H9 (cell line): ENCODE data around the gene FBP2. TPM values are rescaled to one million over a fixed set of nuclear protein-coding genes. Genes with fewer than 3 reads are reported as not detected.

Experiments
- DNase-seq: peaks from one replicate; pipeline ENCODE4 v3.0.0-alpha.2; 2017
- H2AFZ ChIP-seq: one replicate; pipeline ENCODE4 v1.6.1; 2013; ENCODE audit warnings: mild to moderate bottlenecking, low read length, control low read depth, moderate library complexity
- H2AK5ac ChIP-seq: 2 replicates; pipeline ENCODE4 v1.6.1; 2013; ENCODE audit warnings: low read length, control low read depth, mixed read lengths; ENCODE audit not compliant: insufficient read length
- H2BK120ac ChIP-seq: one replicate; pipeline ENCODE4 v1.6.1; 2013; ENCODE audit warnings: low read depth, mild to moderate bottlenecking, low read length, control low read depth, inconsistent platforms; ENCODE audit not compliant: poor library complexity, severe bottlenecking
- H2BK12ac ChIP-seq: 2 replicates; pipeline ENCODE4 v1.6.1; 2013; ENCODE audit warnings: low read length, control low read depth, mixed read lengths, low read depth; ENCODE audit not compliant: insufficient read length
- H2BK15ac ChIP-seq: 2 replicates; pipeline ENCODE4 v1.6.1; 2013; ENCODE audit warnings: low read depth, low read length, control low read depth
- H2BK20ac ChIP-seq: one replicate; pipeline ENCODE4 v1.6.1; 2013; ENCODE audit warnings: low read depth, mild to moderate bottlenecking, low read length, control low read depth, inconsistent platforms; ENCODE audit not compliant: poor library complexity, severe bottlenecking
- H2BK5ac ChIP-seq: 2 replicates; pipeline ENCODE4 v1.6.1; 2013; ENCODE audit warnings: low read length, control low read depth, mixed read lengths; ENCODE audit not compliant: insufficient read length
- H3K14ac ChIP-seq: 2 replicates; pipeline ENCODE4 v1.6.1; 2013; ENCODE audit warnings: low read length, control low read depth; ENCODE audit not compliant: insufficient read depth
- H3K18ac ChIP-seq: 2 replicates; pipeline ENCODE4 v1.6.1; 2013; ENCODE audit warnings: low read depth, mild to moderate bottlenecking, mixed read lengths, low read length, control low read depth; ENCODE audit not compliant: insufficient read length
- H3K23ac ChIP-seq: 2 replicates; pipeline ENCODE4 v1.6.1; 2013; ENCODE audit warnings: low read length, control low read depth, mixed read lengths, low read depth; ENCODE audit not compliant: insufficient read length
- H3K23me2 ChIP-seq: 2 replicates; pipeline ENCODE4 v1.6.1; 2013; ENCODE audit warnings: low read depth, mild to moderate bottlenecking, mixed read lengths, low read length, control low read depth; ENCODE audit not compliant: insufficient read length, poor library complexity, severe bottlenecking
- H3K27ac ChIP-seq: 2 replicates; pipeline ENCODE4 v1.5.1; 2013; ENCODE audit warnings: low read length, control low read depth, mixed read lengths, low read depth; ENCODE audit not compliant: insufficient read length
- H3K27me3 ChIP-seq: 2 replicates; pipeline ENCODE4 v1.6.1; 2013; ENCODE audit warnings: low read length, control low read depth, inconsistent platforms; ENCODE audit not compliant: insufficient read depth
- H3K4ac ChIP-seq: 2 replicates; pipeline ENCODE4 v1.6.1; 2013; ENCODE audit warnings: low read depth, mild to moderate bottlenecking, control low read depth, inconsistent platforms, low read length, moderate library complexity
- H3K4me1 ChIP-seq: 2 replicates; pipeline ENCODE4 v1.6.1; 2013; ENCODE audit warnings: low read length, control low read depth, inconsistent platforms; ENCODE audit not compliant: insufficient read depth
- H3K4me2 ChIP-seq: 2 replicates; pipeline ENCODE4 v1.6.1; 2013; ENCODE audit warnings: low read length, control low read depth, mixed read lengths; ENCODE audit not compliant: insufficient read length, insufficient read depth
- H3K56ac ChIP-seq: 2 replicates; pipeline ENCODE4 v1.6.1; 2013; ENCODE audit warnings: low read depth, mild to moderate bottlenecking, mixed read lengths, low read length, control low read depth; ENCODE audit not compliant: insufficient read length
- H3K79me1 ChIP-seq: 2 replicates; pipeline ENCODE4 v1.6.1; 2013; ENCODE audit warnings: low read depth, mild to moderate bottlenecking, moderate library complexity, low read length, control low read depth, inconsistent platforms; ENCODE audit not compliant: insufficient read depth, poor library complexity, severe bottlenecking
- H3K79me2 ChIP-seq: 2 replicates; pipeline ENCODE4 v1.6.1; 2013; ENCODE audit warnings: low read length, control low read depth, inconsistent platforms; ENCODE audit not compliant: insufficient read depth
- H3K9ac ChIP-seq: 2 replicates; pipeline ENCODE4 v1.6.1; 2013; ENCODE audit warnings: low read length, control low read depth, mixed read lengths; ENCODE audit not compliant: insufficient read length; ENCODE audit errors: extremely low read depth
- H3K9me3 ChIP-seq: one replicate; pipeline ENCODE4 v1.6.1; 2013; ENCODE audit warnings: low read depth, low read length, inconsistent platforms; ENCODE audit not compliant: control insufficient read depth
- H3T11ph ChIP-seq: one replicate; pipeline ENCODE4 v1.6.1; 2013; ENCODE audit warnings: mild to moderate bottlenecking, low read length, control low read depth, inconsistent platforms
- H4K20me1 ChIP-seq: one replicate; pipeline ENCODE4 v1.6.1; 2013; ENCODE audit not compliant: control insufficient read depth, insufficient read length, insufficient read depth
- H4K5ac ChIP-seq: 2 replicates; pipeline ENCODE4 v1.6.1; 2013; ENCODE audit warnings: low read depth, mild to moderate bottlenecking, mixed read lengths, low read length, control low read depth; ENCODE audit not compliant: insufficient read length
- H4K8ac ChIP-seq: replicated peaks from 2 replicates; pipeline ENCODE4 v1.6.1; 2013; ENCODE audit warnings: low read length, control low read depth, mixed read lengths, low read depth; ENCODE audit not compliant: insufficient read length
- H4K91ac ChIP-seq: 2 replicates; pipeline ENCODE4 v1.6.1; 2013; ENCODE audit warnings: low read depth, mild to moderate bottlenecking, moderate library complexity, mixed read lengths, low read length, control low read depth; ENCODE audit not compliant: insufficient read length
- H3K27ac Mint-ChIP-seq, 3 experiments: 2 replicates in 2 of 3; 3 replicates in 1 of 3; pipeline ENCODE4 v1.8.0; 2020 to 2021; ENCODE audit warnings: mixed read lengths in 3 of 3, mild to moderate bottlenecking in 1 of 3, moderate library complexity in 1 of 3
- H3K27me3 Mint-ChIP-seq: 2 replicates; pipeline ENCODE4 v1.8.0; 2021; ENCODE audit warnings: low read depth, mild to moderate bottlenecking, moderate library complexity, mixed read lengths
- H3K36me3 Mint-ChIP-seq, 3 experiments: 2 replicates in 2 of 3; 3 replicates in 1 of 3; pipeline ENCODE4 v1.8.0; 2020 to 2021; ENCODE audit warnings: low read depth in 3 of 3, mixed read lengths in 3 of 3; ENCODE audit not compliant: insufficient read depth in 1 of 3
- H3K4me1 Mint-ChIP-seq, 2 experiments: 2 replicates each; pipeline ENCODE4 v1.8.0; 2020; ENCODE audit warnings: mixed read lengths in 2 of 2
- H3K4me3 Mint-ChIP-seq, 2 experiments: 2 replicates in 1 of 2; 3 replicates in 1 of 2; pipeline ENCODE4 v1.8.0; 2020 to 2021; ENCODE audit warnings: mild to moderate bottlenecking in 2 of 2, mixed read lengths in 2 of 2, moderate library complexity in 1 of 2
- H3K9me3 Mint-ChIP-seq, 2 experiments: 2 replicates in 1 of 2; 3 replicates in 1 of 2; pipeline ENCODE4 v1.8.0; 2020; ENCODE audit warnings: mild to moderate bottlenecking in 2 of 2, mixed read lengths in 2 of 2, moderate library complexity in 1 of 2
- WGBS: extraction: QIAGEN DNeasy Blood & Tissue Kit; methylation state at CpG from one replicate; pipeline ENCODE4 v1.1.7; 2013; ENCODE audit warnings: missing lambda C conversion rate, low lambda C conversion rate, mixed read lengths; ENCODE audit not compliant: insufficient read length; ENCODE audit errors: extremely low coverage; 5-methylcytosine and 5-hydroxymethylcytosine counted together
- total RNA-seq: library from RNA; stranded (reverse); gene quantifications from 2 replicates; pipeline ENCODE4 v1.2.1, GENCODE V29; 2021
- TF ChIP-seq, protein P1 (sequence below): fragments of 200-600 bp; sonication (generic); conservative IDR thresholded peaks from 3 replicates; pipeline ENCODE4 v1.8.0; 2021; ENCODE audit warnings: antibody characterized with exemption, mild to moderate bottlenecking

FBP2 gene
- total RNA-seq, 1 experiment from 2014 or later: not detected

DNA sequence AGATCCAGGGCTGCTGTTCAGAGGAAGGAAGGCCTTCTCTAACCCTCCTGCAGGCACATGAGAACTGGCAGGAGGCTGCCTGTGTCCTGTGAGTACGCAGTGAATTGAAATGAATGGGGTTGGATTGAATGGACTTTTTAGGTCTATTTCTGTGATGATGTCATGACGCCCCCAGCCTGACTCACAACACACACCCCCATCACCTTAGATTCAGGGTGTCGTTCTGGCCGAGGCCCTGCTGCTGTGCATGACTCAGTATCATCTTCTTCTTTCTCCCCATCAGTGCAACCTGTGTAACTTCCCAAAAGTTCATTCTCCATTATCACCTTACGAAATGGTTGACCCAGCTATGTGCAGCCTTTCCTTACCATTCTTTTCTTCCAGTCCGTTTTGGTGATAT, 33.4 kb downstream of the FBP2 start:
- H3K79me1 ChIP-seq: no peaks in the 10 kb centered on the region
- H3K18ac ChIP-seq: no peak overlapping the region
- no peak overlapping the region for H2AFZ ChIP-seq
- H3K23ac ChIP-seq: no peak overlapping the region
- no peak overlapping the region for H3K4me2 ChIP-seq
- H3K9ac ChIP-seq: no peak overlapping the region
- Mint-ChIP-seq H3K9me3 (no peaks in the 10 kb centered on the region), H3K4me1 (peaks cover 0 to 12% of the 10 kb centered on the region in 2 experiments; a peak in 3 of 4 replicates), H3K27me3 (no peaks in the 10 kb centered on the region; the same call in none of the 2 replicates), H3K4me3 (no peak overlapping the region), H3K36me3 (peaks cover 16 to 36% (median 34%) of the 10 kb centered on the region in 3 experiments; a peak in 6 of 7 replicates), H3K27ac (no peak overlapping the region)
- no peak overlapping the region for H2BK120ac ChIP-seq
- no peaks in the 10 kb centered on the region for H3K9me3 ChIP-seq
- no CpG with 5 or more reads among the region's 6 CpGs for WGBS
- no peak overlapping the region for H3K27ac ChIP-seq
- H2BK20ac ChIP-seq: no peak overlapping the region
- H2BK5ac ChIP-seq: no peak overlapping the region
- no peak for DNase-seq
- H2BK15ac ChIP-seq: no peak overlapping the region
- peaks cover 8% of the 10 kb centered on the region for H3K23me2 ChIP-seq
- no peak overlapping the region for H3K56ac ChIP-seq
- no peak overlapping the region for H4K91ac ChIP-seq
- H4K8ac ChIP-seq: no peak overlapping the region
- no peak overlapping the region for H3K4ac ChIP-seq
- H3K14ac ChIP-seq: no peak overlapping the region
- H3K4me1 ChIP-seq: no peaks in the 10 kb centered on the region
- no peak overlapping the region for H3T11ph ChIP-seq
- no peak overlapping the region for H2BK12ac ChIP-seq
- H2AK5ac ChIP-seq: no peak overlapping the region
- no peaks in the 10 kb centered on the region for H3K79me2 ChIP-seq
- no peaks in the 10 kb centered on the region for H3K27me3 ChIP-seq
- TF ChIP-seq, protein P1, sequence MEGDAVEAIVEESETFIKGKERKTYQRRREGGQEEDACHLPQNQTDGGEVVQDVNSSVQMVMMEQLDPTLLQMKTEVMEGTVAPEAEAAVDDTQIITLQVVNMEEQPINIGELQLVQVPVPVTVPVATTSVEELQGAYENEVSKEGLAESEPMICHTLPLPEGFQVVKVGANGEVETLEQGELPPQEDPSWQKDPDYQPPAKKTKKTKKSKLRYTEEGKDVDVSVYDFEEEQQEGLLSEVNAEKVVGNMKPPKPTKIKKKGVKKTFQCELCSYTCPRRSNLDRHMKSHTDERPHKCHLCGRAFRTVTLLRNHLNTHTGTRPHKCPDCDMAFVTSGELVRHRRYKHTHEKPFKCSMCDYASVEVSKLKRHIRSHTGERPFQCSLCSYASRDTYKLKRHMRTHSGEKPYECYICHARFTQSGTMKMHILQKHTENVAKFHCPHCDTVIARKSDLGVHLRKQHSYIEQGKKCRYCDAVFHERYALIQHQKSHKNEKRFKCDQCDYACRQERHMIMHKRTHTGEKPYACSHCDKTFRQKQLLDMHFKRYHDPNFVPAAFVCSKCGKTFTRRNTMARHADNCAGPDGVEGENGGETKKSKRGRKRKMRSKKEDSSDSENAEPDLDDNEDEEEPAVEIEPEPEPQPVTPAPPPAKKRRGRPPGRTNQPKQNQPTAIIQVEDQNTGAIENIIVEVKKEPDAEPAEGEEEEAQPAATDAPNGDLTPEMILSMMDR: no peak
- no peak overlapping the region for H4K5ac ChIP-seq
- no peaks in the 10 kb centered on the region for H4K20me1 ChIP-seq
